DMS53 treated with DMSO at 0.1 percent for 48 hours (cell line): ENCODE measurements around the gene PPP6R1.

Experiments
- DNase-seq: peaks from one replicate; lab custom pipeline; 2025; ENCODE audit not compliant: unreplicated experiment; lab: John Stamatoyannopoulos, UW

PPP6R1 gene

DNA sequence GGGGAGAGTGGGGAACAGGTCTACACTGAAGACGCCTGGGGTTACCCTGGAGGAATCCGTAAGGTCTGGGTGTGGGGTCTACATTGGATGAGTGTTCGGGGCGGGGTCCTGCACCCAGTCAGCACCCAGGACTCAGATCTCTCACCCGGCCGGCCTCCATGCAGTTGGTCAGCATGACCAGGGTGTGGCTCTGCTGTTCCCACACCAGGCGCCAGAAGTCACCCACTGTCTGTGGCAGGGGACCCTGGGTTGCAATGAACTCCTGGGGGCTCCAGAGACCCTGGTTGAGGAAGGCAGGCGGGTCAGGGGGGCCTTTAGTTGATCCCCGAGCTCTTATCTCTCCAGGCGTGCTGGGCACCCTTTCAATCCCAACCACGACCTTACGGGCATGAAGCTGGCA lies 72.7 kb downstream of the PPP6R1 start:
- DNase-seq, result no peak

DNA sequence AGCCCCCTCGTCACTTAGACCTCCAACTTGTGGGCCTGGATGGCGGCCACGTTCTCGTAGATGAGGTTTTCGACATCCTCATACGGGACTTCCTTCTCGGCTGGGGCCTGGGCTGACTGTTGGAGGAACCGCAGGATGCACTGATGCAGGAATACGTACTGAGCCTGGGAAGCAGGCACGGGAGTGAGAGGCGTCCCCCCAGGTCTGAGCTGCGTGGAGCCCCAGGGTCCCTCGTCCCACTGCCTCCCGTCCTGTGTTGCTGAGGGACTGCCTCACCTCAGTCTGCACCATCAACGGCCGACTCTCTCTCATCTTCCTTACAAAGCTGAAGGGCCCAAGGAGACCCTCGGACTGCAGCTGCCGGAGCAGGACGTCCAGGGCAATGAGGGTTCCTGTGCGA lies 77.1 kb downstream of the PPP6R1 start:
- no peak for DNase-seq
